LNCAP (cell line): ENCODE data around the gene TMEM219.
A peak's percentile ranks its signal among the peaks of the same experiment; 100 is the strongest.

Experiments used
- CTCF ChIP-seq: fragments of 450-650 bp; IDR thresholded peaks from 2 replicates; pipeline ENCODE4 v1.5.1; 2017; ENCODE audit warnings: mild to moderate bottlenecking

Gene TMEM219

GRCh38 chr16:29999605-30000004 is 37.7 kb downstream of the TMEM219 start:
- TF ChIP-seq CTCF, result no peak

DNA sequence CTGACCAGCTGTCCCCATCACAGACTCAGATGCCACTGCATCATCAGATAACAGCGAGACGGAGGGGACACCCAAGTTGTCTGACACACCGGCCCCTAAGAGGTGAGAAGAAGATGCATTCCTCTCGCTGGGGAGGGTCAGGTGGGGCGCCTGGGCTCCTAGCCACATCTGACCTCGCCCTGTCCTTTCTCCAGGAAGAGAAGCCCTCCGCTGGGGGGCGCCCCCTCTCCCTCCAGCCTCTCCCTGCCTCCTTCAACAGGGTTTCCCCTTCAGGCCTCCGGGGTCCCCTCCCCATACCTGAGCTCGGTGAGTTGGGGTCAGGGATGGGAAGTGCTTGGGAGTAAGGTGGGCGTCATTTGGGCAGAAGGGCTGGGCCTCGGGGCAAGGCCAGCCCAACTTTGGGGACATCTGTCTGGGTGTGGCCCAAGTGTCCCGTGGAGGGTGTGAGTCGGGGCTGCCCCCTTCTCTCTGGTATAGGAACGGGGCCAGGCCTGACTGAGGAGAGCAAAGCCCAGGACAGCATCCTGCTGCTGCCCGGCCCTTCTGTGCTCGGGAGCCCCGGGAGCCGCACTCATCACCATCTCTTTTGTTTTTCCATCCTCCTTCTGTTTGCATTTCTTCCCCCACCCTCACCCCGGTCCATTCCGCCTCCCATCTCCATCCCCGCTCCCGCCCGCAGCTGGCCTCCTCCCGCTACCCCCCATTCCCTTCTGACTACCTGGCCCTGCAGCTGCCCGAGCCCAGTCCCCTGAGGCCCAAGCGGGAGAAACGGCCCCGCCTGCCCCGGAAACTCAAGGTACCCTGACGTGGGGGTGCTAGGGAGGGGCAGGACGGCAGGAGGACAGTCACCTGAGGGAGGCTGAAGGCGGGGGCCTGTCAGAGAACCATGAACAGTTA is 39.1 kb downstream of the TMEM219 start:
- no peak for TF ChIP-seq CTCF

- no peak for TF ChIP-seq CTCF
Measured at GRCh38 chr16:30002614-30003346, 40.9 kb downstream of the TMEM219 start.

DNA sequence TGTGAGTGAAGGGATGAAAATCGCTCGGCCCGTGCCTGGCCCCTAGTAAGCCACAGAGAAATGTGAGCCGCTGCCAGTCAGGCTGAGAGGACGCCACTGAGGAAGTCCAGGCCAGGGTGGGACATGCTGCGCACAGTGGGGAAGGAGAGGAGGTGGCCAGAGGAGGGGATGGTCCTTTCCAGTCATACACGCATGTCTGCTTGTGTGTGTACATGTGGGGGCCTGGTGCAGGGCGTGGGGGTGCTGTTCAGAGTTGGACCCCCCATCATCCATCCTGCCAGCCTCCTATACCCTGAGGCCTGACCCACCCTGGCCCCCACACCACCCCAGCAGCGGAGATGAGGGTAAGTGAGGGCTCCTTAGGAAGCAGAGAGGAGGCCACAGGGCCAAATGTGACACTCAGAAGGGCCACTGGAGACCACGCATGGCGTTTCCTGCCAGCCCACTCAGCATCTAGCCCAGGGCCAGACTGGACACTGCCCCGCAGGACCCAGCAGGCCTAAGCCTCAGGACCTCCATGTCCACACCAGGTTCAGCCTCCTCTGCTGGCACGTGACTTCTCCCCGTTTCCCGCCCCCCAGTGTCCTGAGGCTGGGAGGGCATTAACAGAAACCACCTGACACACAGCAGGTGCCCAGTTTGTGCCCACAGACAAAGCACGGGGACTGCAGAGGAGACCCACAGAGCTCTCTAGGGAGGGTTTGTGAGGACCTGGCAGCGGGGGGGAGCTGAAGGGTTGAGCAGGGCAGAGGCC is 42.0 kb downstream of the TMEM219 start:
- TF ChIP-seq CTCF, result no peak

- no peak for TF ChIP-seq CTCF
Measured at GRCh38 chr16:30004424-30004776, 42.5 kb downstream of the TMEM219 start.

DNA sequence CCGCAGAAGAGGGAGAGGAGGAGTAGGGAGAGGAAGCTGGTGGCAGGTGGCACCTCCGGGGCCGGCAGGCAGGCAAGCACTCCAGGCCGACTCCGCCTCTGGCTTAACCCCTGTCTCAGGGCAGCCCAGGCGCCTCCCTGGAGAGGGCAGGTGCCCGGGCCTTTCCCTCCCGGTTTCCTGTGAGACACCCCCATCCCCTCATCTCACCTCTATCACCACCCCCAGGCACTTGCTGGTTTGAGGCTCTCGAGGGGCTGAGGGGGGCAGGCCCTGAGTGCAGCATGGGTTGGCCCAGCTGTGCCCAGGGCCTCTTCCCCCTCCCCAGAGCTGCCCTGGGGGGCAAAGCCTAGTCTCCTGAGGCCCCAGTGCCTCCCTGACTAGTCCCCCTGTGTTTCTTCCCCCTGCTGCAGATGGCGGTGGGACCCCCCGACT is 42.9 kb downstream of the TMEM219 start:
- no peak for TF ChIP-seq CTCF

DNA sequence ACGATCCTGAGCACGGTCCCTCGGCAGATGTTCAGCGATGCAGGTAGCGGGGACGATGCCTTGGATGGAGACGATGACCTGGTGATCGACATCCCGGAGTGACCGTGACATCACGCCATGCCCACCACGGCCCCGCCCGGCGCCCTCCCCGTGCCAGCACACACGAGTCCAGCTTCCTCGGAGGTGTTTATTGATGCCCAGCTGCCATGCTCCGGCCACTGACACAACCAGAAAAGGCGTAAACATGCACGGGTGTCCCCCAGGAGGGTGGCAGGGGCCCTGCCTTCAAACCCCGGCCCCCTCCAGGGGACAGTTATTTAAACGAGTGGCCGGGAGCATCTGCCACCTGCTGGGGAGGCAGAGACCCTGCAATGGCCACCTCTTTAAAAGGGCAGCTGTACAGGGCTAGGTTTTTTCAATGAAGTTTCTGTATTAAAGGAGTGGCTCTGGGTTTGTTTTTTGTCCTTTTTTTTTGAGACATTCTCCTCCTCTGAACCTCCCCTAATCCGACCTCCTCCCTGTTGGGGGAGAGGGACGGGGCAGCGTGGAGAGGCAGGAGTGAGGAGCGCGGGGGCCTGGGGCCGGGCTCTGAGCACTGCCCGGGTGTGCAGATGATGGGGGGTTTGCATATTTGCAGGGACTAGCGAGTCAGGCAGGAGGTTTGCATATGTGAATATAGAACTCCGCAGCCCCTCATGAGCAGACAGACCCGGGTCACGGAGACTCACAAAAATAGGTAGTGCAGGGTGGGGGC is 43.6 kb downstream of the TMEM219 start:
- peak; percentile 82 for TF ChIP-seq CTCF
